ENCODE measurements around the gene PRR5L. TPM values are rescaled to one million over a fixed set of nuclear protein-coding genes. Genes with fewer than 3 reads are reported as not detected.

The PRR5L gene
- total RNA-seq, 6 experiments from 2014 or later, result 19.9 to 27.5 (median 24.9) TPM

- Mint-ChIP-seq H3K27me3 (ENCODE audit: insufficient read depth) (no peaks in the 10 kb centered on the region; the same call in 1 of the 2 replicates), H3K4me3 (no peak overlapping the region), H3K36me3 (ENCODE audit: low read depth) (peaks cover 54% of the 10 kb centered on the region), H3K4me1 (ENCODE audit: low read depth) (peaks cover 3% of the 10 kb centered on the region; the same call in 1 of the 2 replicates), H3K9me3 (no peaks in the 10 kb centered on the region), H3K27ac (no peak overlapping the region)
- DNase-seq, result no peak
- TF ChIP-seq CTCF (IDR thresholded peaks at IDR 0.05), result no peak
Measured at GRCh38 chr11:36441610-36442208, 145.6 kb downstream of the PRR5L start.

GRCh38 chr11:36443661-36444060 is 147.6 kb downstream of the PRR5L start:
- Mint-ChIP-seq H3K27me3 (ENCODE audit: insufficient read depth) (no peaks in the 10 kb centered on the region; the same call in none of the 2 replicates), H3K4me3 (no peak overlapping the region), H3K4me1 (ENCODE audit: low read depth) (peaks cover 23% of the 10 kb centered on the region), H3K27ac (no peak overlapping the region), H3K9me3 (no peaks in the 10 kb centered on the region), H3K36me3 (ENCODE audit: low read depth) (peaks cover 55% of the 10 kb centered on the region)
- DNase-seq, result no peak
- no peak for TF ChIP-seq CTCF (IDR thresholded peaks at IDR 0.05)

DNA sequence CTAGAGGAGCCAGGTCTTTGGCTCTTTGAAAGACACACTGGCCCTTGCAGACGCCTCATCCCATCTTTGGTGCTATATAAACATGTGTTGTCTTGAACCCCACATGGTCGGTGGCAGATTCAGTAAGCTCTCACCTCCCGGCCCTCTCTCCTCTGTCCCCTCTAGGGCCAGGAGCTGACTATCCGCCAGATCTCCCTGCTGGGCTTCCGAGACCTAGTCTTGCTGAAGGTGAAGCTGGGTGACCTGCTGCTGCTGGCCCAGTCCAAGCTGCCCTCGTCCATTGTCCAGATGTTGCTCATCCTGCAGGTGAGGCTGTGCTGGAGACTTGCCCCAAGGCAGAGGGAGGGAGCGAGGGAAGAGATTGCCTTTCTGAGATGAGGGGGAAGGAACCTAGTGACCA is 150.0 kb downstream of the PRR5L start:
- DNase-seq, result no peak
- H3K27ac Mint-ChIP-seq, result no peak overlapping the region

GRCh38 chr11:36447514-36447913 is 151.4 kb downstream of the PRR5L start:
- Mint-ChIP-seq H3K36me3 (ENCODE audit: low read depth) (peaks cover 70% of the 10 kb centered on the region), H3K27me3 (ENCODE audit: insufficient read depth) (no peaks in the 10 kb centered on the region; the same call in none of the 2 replicates), H3K4me1 (ENCODE audit: low read depth) (peaks cover 46% of the 10 kb centered on the region), H3K4me3 (no peak overlapping the region), H3K9me3 (no peaks in the 10 kb centered on the region), H3K27ac (no peak overlapping the region)
- TF ChIP-seq CTCF (IDR thresholded peaks at IDR 0.05), result no peak
- DNase-seq, result no peak

More for the DNA sequence above, 150.0 kb downstream of the PRR5L start:
- no peak overlapping the region for H3K4me3 Mint-ChIP-seq
- TF ChIP-seq CTCF (IDR thresholded peaks at IDR 0.05), result no peak
- peaks cover 65% of the 10 kb centered on the region for H3K36me3 Mint-ChIP-seq (ENCODE audit: low read depth)
- no peaks in the 10 kb centered on the region for H3K9me3 Mint-ChIP-seq
- peaks cover 39% of the 10 kb centered on the region for H3K4me1 Mint-ChIP-seq (ENCODE audit: low read depth)
- no peaks in the 10 kb centered on the region; the same call in none of the 2 replicates for H3K27me3 Mint-ChIP-seq (ENCODE audit: insufficient read depth)

DNA sequence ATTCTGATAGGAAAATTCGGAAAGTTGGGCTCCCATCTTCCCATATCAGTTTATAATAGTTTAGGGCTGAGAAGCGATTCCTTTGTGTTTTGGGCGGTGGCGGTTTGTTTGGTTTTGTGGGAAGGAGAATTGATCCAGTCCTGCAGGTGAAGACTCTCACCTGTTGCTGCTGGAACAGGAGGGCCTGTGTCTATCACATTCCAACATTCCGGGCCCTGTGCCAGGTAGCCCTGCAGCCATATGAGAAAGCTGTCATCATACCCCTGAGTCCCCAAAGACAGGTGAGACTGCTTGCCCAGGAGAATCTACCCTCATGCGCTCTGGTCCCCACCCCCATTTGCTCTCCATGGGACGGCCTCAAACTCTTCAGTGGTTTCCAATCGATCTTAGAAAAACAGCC is 151.9 kb downstream of the PRR5L start:
- Mint-ChIP-seq H3K27me3 (ENCODE audit: insufficient read depth) (no peaks in the 10 kb centered on the region; the same call in none of the 2 replicates), H3K36me3 (ENCODE audit: low read depth) (peaks cover 66% of the 10 kb centered on the region), H3K4me3 (no peak overlapping the region), H3K4me1 (ENCODE audit: low read depth) (peaks cover 50% of the 10 kb centered on the region), H3K27ac (no peak overlapping the region), H3K9me3 (no peaks in the 10 kb centered on the region)
- no peak for TF ChIP-seq CTCF (IDR thresholded peaks at IDR 0.05)
- no peak for DNase-seq
